CD4-positive, alpha-beta T cell (primary cell): Measurements from ENCODE around the gene GPX1. TPM values are rescaled to one million over a fixed set of nuclear protein-coding genes. Genes with fewer than 3 reads are reported as not detected.
"Not testable (repeated sequence)": the region's sequence is repeated elsewhere in the genome, so short reads cannot be mapped to it uniquely, and the experiment has no call there.

Experiments
- ATAC-seq: fragments of 200-7000 bp; cut with Tn5 transposase; one replicate; pipeline ENCODE4 v1.10.0; 2022; ENCODE audit warnings: mild to moderate bottlenecking; ENCODE audit not compliant: poor library complexity
- CTCF ChIA-PET: fragments of 350-600 bp; sonication (Branson Sonifier 250); formaldehyde crosslinking; loops from one replicate; lab custom pipeline; 2021; ENCODE audit warnings: antibody characterized with exemption, inconsistent platforms; lab: Charles Lee
- POLR2A ChIA-PET: fragments of 350-600 bp; sonication (Branson Sonifier 250); formaldehyde crosslinking; loops from one replicate; lab custom pipeline; 2021; ENCODE audit warnings: antibody characterized with exemption, inconsistent platforms; lab: Charles Lee
- DNase-seq, 14 experiments: peaks; one replicate each; pipeline ENCODE4 v3.0.0-alpha.2; 2013 to 2020; ENCODE audit warnings: mixed read lengths in 2 of 14
- H3K27ac ChIP-seq, 2 donors: one replicate each; pipeline versions ENCODE4 v1.5.1 to v1.7.0; 2013; ENCODE audit warnings: low read length in 2 of 2, low read depth in 1 of 2, mild to moderate bottlenecking in 1 of 2
- H3K27me3 ChIP-seq, 2 experiments: 1 replicate in 1 of 2; 2 replicates in 1 of 2; pipeline versions ENCODE4 v1.6.1 to v1.7.0; 2013; ENCODE audit warnings: low read length in 2 of 2, control low read depth in 1 of 2, mild to moderate bottlenecking in 1 of 2, moderate library complexity in 1 of 2; ENCODE audit not compliant: insufficient read depth in 2 of 2, control insufficient read depth in 1 of 2
- H3K36me3 ChIP-seq: one replicate; pipeline ENCODE4 v1.6.1; 2013; ENCODE audit warnings: low read length, control low read depth; ENCODE audit not compliant: insufficient read depth
- H3K4me1 ChIP-seq: one replicate; pipeline ENCODE4 v1.6.1; 2013; ENCODE audit warnings: low read length, control low read depth; ENCODE audit not compliant: insufficient read depth
- H3K4me3 ChIP-seq: one replicate; pipeline ENCODE4 v1.5.1; 2013; ENCODE audit warnings: mild to moderate bottlenecking, low read length, moderate library complexity
- H3K9me3 ChIP-seq, 2 experiments: 1 replicate in 1 of 2; 2 replicates in 1 of 2; pipeline versions ENCODE4 v1.6.1 to v1.7.0; 2013; ENCODE audit warnings: low read length in 2 of 2, mild to moderate bottlenecking in 2 of 2, control low read depth in 1 of 2, moderate library complexity in 1 of 2; ENCODE audit not compliant: control insufficient read depth in 1 of 2, insufficient read depth in 1 of 2
- H3K27ac Mint-ChIP-seq: one replicate; pipeline ENCODE4 v1.8.0; 2020; ENCODE audit warnings: mixed read lengths
- H3K27me3 Mint-ChIP-seq: one replicate; pipeline ENCODE4 v1.8.0; 2021; ENCODE audit warnings: mixed read lengths
- H3K36me3 Mint-ChIP-seq: one replicate; pipeline ENCODE4 v1.8.0; 2021; ENCODE audit warnings: low read depth, mixed read lengths
- H3K4me1 Mint-ChIP-seq: one replicate; pipeline ENCODE4 v1.8.0; 2021; ENCODE audit warnings: low read depth, mixed read lengths
- H3K4me3 Mint-ChIP-seq: one replicate; pipeline ENCODE4 v1.8.0; 2020; ENCODE audit warnings: mild to moderate bottlenecking, mixed read lengths
- H3K9me3 Mint-ChIP-seq: one replicate; pipeline ENCODE4 v1.8.0; 2020; ENCODE audit warnings: mixed read lengths
- CTCF ChIP-seq: fragments of 200-600 bp; IDR thresholded peaks from one replicate; pipeline ENCODE4 v1.8.0; 2022; ENCODE audit warnings: antibody characterized with exemption, mild to moderate bottlenecking
- intact Hi-C, 2 experiments: fragments of 100-400 bp; cut with DNase I in 1 of 2; cut with micrococcal nuclease in 1 of 2; formaldehyde crosslinking; loops; one replicate each; pipeline versions ENCODE4 v1.15.1 to v1.9.0; 2023 to 2025; cut with DNase I, micrococcal nuclease
- total RNA-seq, 174 experiments: library from RNA in 2 of 174; stranded (reverse) in 2 of 174; gene quantifications; one replicate each; pipeline ENCODE4 v1.2.3 and lab custom pipeline; 2021 to 2026

The GPX1 gene
- total RNA-seq, 2 experiments from 2014 or later, result 20.8 to 22.9 TPM

GRCh38 chr3:49362561-49362960 is 4.4 kb upstream of the GPX1 start:
- POLR2A ChIA-PET, result interaction anchor here (1.4 kb wide), 1 partner anchor 23 kb away, joined by 5 read pairs; the partner anchor contains the start of gene USP4
- Histone ChIP-seq H3K27ac (peak overlapping the region in 1 of 2 donors; percentile 3), H3K9me3 (no peaks in the 10 kb centered on the region), H3K36me3 (peaks cover 73% of the 10 kb centered on the region), H3K4me1 (peaks cover 11% of the 10 kb centered on the region), H3K27me3 (no peaks in the 10 kb centered on the region), H3K4me3 (no peak overlapping the region)
- CTCF ChIA-PET, result interaction anchor here (1.7 to 7.8 kb wide), 2 partner anchors 23 to 37 kb away, joined by 4 to 32 read pairs; partner anchors contain the start of gene USP4
- Mint-ChIP-seq H3K27ac (peak overlapping the region; percentile 65), H3K36me3 (peaks cover 77% of the 10 kb centered on the region), H3K4me3 (peak overlapping the region; percentile 51), H3K27me3 (no peaks in the 10 kb centered on the region), H3K9me3 (no peaks in the 10 kb centered on the region), H3K4me1 (peaks cover 14% of the 10 kb centered on the region)
- intact Hi-C loops, result no loop called here
- DNase-seq (no peak), ATAC-seq (no peak)
- no peak for TF ChIP-seq CTCF

GRCh38 chr3:49359623-49360022 is 1.5 kb upstream of the GPX1 start:
- Histone ChIP-seq H3K36me3 (peaks cover 56% of the 10 kb centered on the region), H3K27ac (no peak overlapping the region), H3K9me3 (no peaks in the 10 kb centered on the region), H3K4me1 (peaks cover 31% of the 10 kb centered on the region), H3K27me3 (no peaks in the 10 kb centered on the region), H3K4me3 (no peak overlapping the region)
- peak overlapping the region; percentile 88 for H3K4me3 Mint-ChIP-seq
- DNase-seq (no peak), ATAC-seq (no peak)
- CTCF ChIA-PET, result interaction anchor here (1.5 to 7.8 kb wide), 2 partner anchors 14 to 20 kb away, joined by 3 to 32 read pairs; partner anchors contain the start of gene USP4
- H3K36me3 Mint-ChIP-seq, result peaks cover 69% of the 10 kb centered on the region
- no peaks in the 10 kb centered on the region for H3K9me3 Mint-ChIP-seq
- TF ChIP-seq CTCF, result no peak
- no peaks in the 10 kb centered on the region for H3K27me3 Mint-ChIP-seq
- peak overlapping the region; percentile 92 for H3K27ac Mint-ChIP-seq
- peaks cover 28% of the 10 kb centered on the region for H3K4me1 Mint-ChIP-seq
- intact Hi-C loops, result loop anchor here (2.0 to 5.0 kb wide), 2 partner anchors 51 to 53 kb away; partner anchors contain the start of genes RHOA (in 2 of the 2) and TCTA (in 1 of the 2)
- POLR2A ChIA-PET, result interaction anchor here (0.8 to 3.2 kb wide), 4 partner anchors 8 to 84 kb away, joined by 3 to 68 read pairs (median 3); partner anchors contain the start of gene USP4

- peaks cover 31% of the 10 kb centered on the region for H3K4me1 Mint-ChIP-seq
- intact Hi-C loops, result loop anchor here (1.0 to 5.0 kb wide), 3 partner anchors 19 to 53 kb away; partner anchors contain the start of genes RHOA (in 2 of the 2), USP4 (in 2 of the 2) and TCTA (in 1 of the 2)
- H3K9me3 Mint-ChIP-seq, result no peaks in the 10 kb centered on the region
- TF ChIP-seq CTCF, result no peak
- POLR2A ChIA-PET, result interaction anchor here (0.6 to 3.2 kb wide), 5 partner anchors 9 to 94 kb away, joined by 3 to 68 read pairs (median 3); partner anchors contain the start of genes RHOA, TCTA and USP4
- H3K4me3 ChIP-seq, result peak overlapping the region; percentile 86
- peaks cover 31% of the 10 kb centered on the region for H3K4me1 ChIP-seq
- H3K36me3 ChIP-seq, result peaks cover 51% of the 10 kb centered on the region
- H3K27ac ChIP-seq, result peak overlapping the region; percentile 42 to 78
- CTCF ChIA-PET, result interaction anchor here (1.5 to 7.8 kb wide), 2 partner anchors 14 to 19 kb away, joined by 3 to 32 read pairs; partner anchors contain the start of gene USP4
- H3K27me3 ChIP-seq, result no peaks in the 10 kb centered on the region
- peak; percentile 19 for ATAC-seq
- no peaks in the 10 kb centered on the region for H3K9me3 ChIP-seq
- no peak for DNase-seq
- H3K4me3 Mint-ChIP-seq, result peak overlapping the region; percentile 88
- H3K36me3 Mint-ChIP-seq, result peaks cover 66% of the 10 kb centered on the region
- H3K27me3 Mint-ChIP-seq, result no peaks in the 10 kb centered on the region
- H3K27ac Mint-ChIP-seq, result peak overlapping the region; percentile 92
Observed at GRCh38 chr3:49358884-49359225, 702 bp upstream of the GPX1 start.

- Mint-ChIP-seq H3K4me3 (peak overlapping the region; percentile 94), H3K27ac (peak overlapping the region; percentile 92), H3K4me1 (peaks cover 31% of the 10 kb centered on the region), H3K36me3 (peaks cover 54% of the 10 kb centered on the region)
- not testable (repeated sequence) for H3K27me3 ChIP-seq, H3K9me3 ChIP-seq, H3K9me3 Mint-ChIP-seq, H3K27me3 Mint-ChIP-seq
- peak; percentile 49 for ATAC-seq
- Histone ChIP-seq H3K36me3 (peaks cover 40% of the 10 kb centered on the region), H3K4me3 (peak overlapping the region; percentile 86), H3K4me1 (peaks cover 31% of the 10 kb centered on the region), H3K27ac (peak overlapping the region; percentile 56 to 78)
- DNase-seq, result peak; percentile 16 to 72 (median 44)
- CTCF ChIA-PET, result interaction anchor here (1.1 to 7.8 kb wide), 3 partner anchors 12 to 92 kb away, joined by 3 to 32 read pairs (median 3); partner anchors contain the start of gene USP4
- POLR2A ChIA-PET, result interaction anchor here (0.7 to 3.2 kb wide), 8 partner anchors 12 to 86 kb away, joined by 3 to 68 read pairs (median 4); partner anchors contain the start of genes NICN1, RHOA and USP4
- intact Hi-C loops, result loop anchor here (1.0 to 5.0 kb wide), 3 partner anchors 17 to 55 kb away; partner anchors contain the start of genes RHOA (in 2 of the 2), USP4 (in 2 of the 2) and TCTA (in 1 of the 2)
Observed at GRCh38 chr3:49357443-49358216, 523 bp downstream of the GPX1 start.
